Neuronal stem cell (in vitro differentiated cells): Measurements from ENCODE around the gene HDC.

ENCODE experiments used
- DNase-seq: peaks from one replicate; pipeline ENCODE4 v3.0.0-alpha.2; 2013; ENCODE audit warnings: low spot score
- H2AFZ ChIP-seq: one replicate; pipeline ENCODE4 v1.6.1; 2013; ENCODE audit warnings: mild to moderate bottlenecking, low read length, inconsistent platforms
- H2AK5ac ChIP-seq: 2 replicates; pipeline ENCODE4 v1.6.1; 2013; ENCODE audit warnings: low read depth, mild to moderate bottlenecking, inconsistent platforms, low read length, moderate library complexity, mixed read lengths
- H2BK120ac ChIP-seq: 2 replicates; pipeline ENCODE4 v1.6.1; 2013; ENCODE audit warnings: low read depth, mild to moderate bottlenecking, inconsistent platforms, low read length, moderate library complexity, mixed read lengths
- H2BK12ac ChIP-seq: one replicate; pipeline ENCODE4 v1.6.1; 2013; ENCODE audit warnings: low read length, inconsistent platforms
- H2BK15ac ChIP-seq: 2 replicates; pipeline ENCODE4 v1.6.1; 2013; ENCODE audit warnings: mild to moderate bottlenecking, low read length, inconsistent platforms, mixed read lengths
- H2BK5ac ChIP-seq: one replicate; pipeline ENCODE4 v1.6.1; 2013; ENCODE audit warnings: inconsistent platforms, mild to moderate bottlenecking, low read length, moderate library complexity
- H3K14ac ChIP-seq: one replicate; pipeline ENCODE4 v1.6.1; 2013; ENCODE audit warnings: low read length, inconsistent platforms
- H3K18ac ChIP-seq: 2 replicates; pipeline ENCODE4 v1.6.1; 2013; ENCODE audit warnings: low read length, inconsistent platforms
- H3K23ac ChIP-seq: 2 replicates; pipeline ENCODE4 v1.6.1; 2013; ENCODE audit warnings: low read depth, mild to moderate bottlenecking, mixed read lengths, low read length, inconsistent platforms; ENCODE audit not compliant: poor library complexity
- H3K27ac ChIP-seq: replicated peaks from 3 replicates; pipeline ENCODE4 v1.5.1; 2013; ENCODE audit warnings: low read length, inconsistent platforms
- H3K27me3 ChIP-seq, 3 experiments: 2 replicates each; pipeline ENCODE4 v1.6.1; 2013; ENCODE audit warnings: low read length in 3 of 3, mild to moderate bottlenecking in 2 of 3, inconsistent platforms in 1 of 3, low read depth in 1 of 3, mixed read lengths in 1 of 3, moderate library complexity in 1 of 3; ENCODE audit not compliant: control insufficient read depth in 3 of 3, insufficient read depth in 3 of 3
- H3K36me3 ChIP-seq, 2 donors: replicated peaks in 1 of 2; 2 replicates each; pipeline ENCODE4 v1.6.1; 2013; ENCODE audit warnings: low read length in 2 of 2; ENCODE audit not compliant: control insufficient read depth in 2 of 2, insufficient read depth in 2 of 2
- H3K4ac ChIP-seq: 2 replicates; pipeline ENCODE4 v1.6.1; 2013; ENCODE audit warnings: inconsistent platforms, mild to moderate bottlenecking, low read length, moderate library complexity
- H3K4me1 ChIP-seq, 2 donors: 1 replicate in 1 of 2; 2 replicates in 1 of 2; pipeline ENCODE4 v1.6.1; 2013; ENCODE audit warnings: low read length in 2 of 2, low read depth in 1 of 2; ENCODE audit not compliant: control insufficient read depth in 2 of 2, insufficient read depth in 1 of 2
- H3K4me2 ChIP-seq: one replicate; pipeline ENCODE4 v1.6.1; 2013; ENCODE audit warnings: mild to moderate bottlenecking, low read length, inconsistent platforms; ENCODE audit not compliant: insufficient read depth, poor library complexity, severe bottlenecking
- H3K4me3 ChIP-seq, 2 donors: 2 replicates each; pipeline ENCODE4 v1.5.1; 2013; ENCODE audit warnings: low read length in 2 of 2, mild to moderate bottlenecking in 2 of 2, inconsistent platforms in 1 of 2, moderate library complexity in 1 of 2
- H3K79me1 ChIP-seq: one replicate; pipeline ENCODE4 v1.6.1; 2013; ENCODE audit warnings: low read depth, mild to moderate bottlenecking, inconsistent platforms, low read length, moderate library complexity
- H3K9ac ChIP-seq: one replicate; pipeline ENCODE4 v1.6.1; 2013; ENCODE audit warnings: mild to moderate bottlenecking, low read depth, low read length, inconsistent platforms; ENCODE audit not compliant: poor library complexity
- H3K9me3 ChIP-seq, 2 donors: replicated peaks in 1 of 2; 2 replicates each; pipeline versions ENCODE3 to v1.6.1; 2013; ENCODE audit warnings: low read length in 2 of 2, mild to moderate bottlenecking in 2 of 2, inconsistent platforms in 1 of 2, low read depth in 1 of 2, mixed read lengths in 1 of 2, moderate library complexity in 1 of 2; ENCODE audit not compliant: control insufficient read depth in 2 of 2, insufficient read depth in 1 of 2
- H4K8ac ChIP-seq: one replicate; pipeline ENCODE4 v1.6.1; 2013; ENCODE audit warnings: low read depth, mild to moderate bottlenecking, inconsistent platforms, low read length, moderate library complexity
- H4K91ac ChIP-seq: one replicate; pipeline ENCODE4 v1.6.1; 2013; ENCODE audit warnings: low read length, low read depth, mild to moderate bottlenecking, inconsistent platforms; ENCODE audit not compliant: poor library complexity
- WGBS, 2 donors: extraction: QIAGEN DNeasy Blood & Tissue Kit; methylation state at CpG; one replicate each; pipeline ENCODE4 v1.1.7; 2013; ENCODE audit warnings: missing lambda C conversion rate in 2 of 2, mixed read lengths in 1 of 2; ENCODE audit not compliant: insufficient read length in 2 of 2, insufficient replicate concordance in 1 of 2; ENCODE audit errors: extremely low coverage in 2 of 2; 5-methylcytosine and 5-hydroxymethylcytosine counted together

The HDC gene

GRCh38 chr15:50262533-50262932 lies 3.0 kb downstream of the HDC start:
- no peak overlapping the region for H3K4me3 ChIP-seq
- peak overlapping the region; percentile 39 for H3K23ac ChIP-seq
- H3K4me2 ChIP-seq: no peak overlapping the region
- DNase-seq: no peak
- peak overlapping the region; percentile 92 for H2AK5ac ChIP-seq
- H3K4ac ChIP-seq: no peak overlapping the region
- H2BK120ac ChIP-seq: peak overlapping the region; percentile 55
- no peak overlapping the region for H2BK5ac ChIP-seq
- H2BK15ac ChIP-seq: peak overlapping the region; percentile 90
- no peaks in the 10 kb centered on the region for H3K9me3 ChIP-seq
- H3K27me3 ChIP-seq: no peaks in the 10 kb centered on the region
- H3K36me3 ChIP-seq: no peaks in the 10 kb centered on the region
- WGBS, 2 donors: no CpG with 5 or more reads among the region's 4 CpGs
- no peak overlapping the region for H3K9ac ChIP-seq
- H3K18ac ChIP-seq: peak overlapping the region; percentile 50
- peaks cover 7 to 10% of the 10 kb centered on the region in 2 donors for H3K4me1 ChIP-seq
- H3K79me1 ChIP-seq: no peaks in the 10 kb centered on the region
- no peak overlapping the region for H2AFZ ChIP-seq
- no peak overlapping the region for H4K91ac ChIP-seq
- H4K8ac ChIP-seq: peak overlapping the region; percentile 29
- H3K27ac ChIP-seq: no peak overlapping the region
- peak overlapping the region; percentile 30 for H2BK12ac ChIP-seq
- peak overlapping the region; percentile 17 for H3K14ac ChIP-seq

GRCh38 chr15:50261981-50262380 lies 3.5 kb downstream of the HDC start:
- H3K27ac ChIP-seq: no peak overlapping the region
- no peak overlapping the region for H3K4me3 ChIP-seq
- no peaks in the 10 kb centered on the region for H3K79me1 ChIP-seq
- H4K91ac ChIP-seq: no peak overlapping the region
- no peaks in the 10 kb centered on the region for H3K9me3 ChIP-seq
- no peak overlapping the region for H2AFZ ChIP-seq
- no peak overlapping the region for H3K4me2 ChIP-seq
- no peak overlapping the region for H2BK120ac ChIP-seq
- no peak overlapping the region for H3K18ac ChIP-seq
- H3K4me1 ChIP-seq: peaks cover 7 to 10% of the 10 kb centered on the region in 2 donors
- no peak overlapping the region for H3K9ac ChIP-seq
- H3K27me3 ChIP-seq: no peaks in the 10 kb centered on the region
- H2BK15ac ChIP-seq: no peak overlapping the region
- no CpG with 5 or more reads among the region's 3 CpGs for WGBS, 2 donors
- H3K23ac ChIP-seq: no peak overlapping the region
- no peak overlapping the region for H3K14ac ChIP-seq
- H3K4ac ChIP-seq: no peak overlapping the region
- no peak overlapping the region for H2BK12ac ChIP-seq
- no peak for DNase-seq
- H3K36me3 ChIP-seq: no peaks in the 10 kb centered on the region
- H4K8ac ChIP-seq: no peak overlapping the region
- H2AK5ac ChIP-seq: peak overlapping the region; percentile 92
- no peak overlapping the region for H2BK5ac ChIP-seq

GRCh38 chr15:50260969-50261496 lies 4.5 kb downstream of the HDC start:
- Histone ChIP-seq H3K79me1 (no peaks in the 10 kb centered on the region), H3K14ac (no peak overlapping the region), H4K8ac (no peak overlapping the region), H3K36me3 (no peaks in the 10 kb centered on the region), H3K4me3 (no peak overlapping the region), H3K27ac (no peak overlapping the region), H2BK120ac (no peak overlapping the region), H3K4me2 (no peak overlapping the region), H3K4ac (no peak overlapping the region), H3K4me1 (peaks cover 7% of the 10 kb centered on the region in 2 donors), H3K18ac (no peak overlapping the region), H2AK5ac (no peak overlapping the region), H3K9ac (no peak overlapping the region), H4K91ac (no peak overlapping the region), H3K9me3 (no peaks in the 10 kb centered on the region), H2BK5ac (no peak overlapping the region), H3K23ac (no peak overlapping the region), H3K27me3 (no peaks in the 10 kb centered on the region), H2AFZ (no peak overlapping the region), H2BK15ac (no peak overlapping the region), H2BK12ac (no peak overlapping the region)
- no peak for DNase-seq
- no CpG with 5 or more reads among the region's 2 CpGs for WGBS, 2 donors

GRCh38 chr15:50259276-50259675 lies 6.2 kb downstream of the HDC start:
- WGBS, 2 donors: no CpG with 5 or more reads among the region's 5 CpGs

More at GRCh38 chr15:50259276-50259675, 6.2 kb downstream of the HDC start:
- Histone ChIP-seq H2AFZ (peak overlapping the region; percentile 21), H4K91ac (no peak overlapping the region), H3K4me2 (no peak overlapping the region), H4K8ac (no peak overlapping the region), H2BK5ac (no peak overlapping the region), H2BK120ac (no peak overlapping the region), H3K9me3 (no peaks in the 10 kb centered on the region), H3K79me1 (no peaks in the 10 kb centered on the region), H3K9ac (no peak overlapping the region), H2BK15ac (no peak overlapping the region), H3K36me3 (no peaks in the 10 kb centered on the region), H3K4me1 (no peaks in the 10 kb centered on the region), H3K27me3 (no peaks in the 10 kb centered on the region), H3K23ac (no peak overlapping the region), H2BK12ac (no peak overlapping the region), H2AK5ac (no peak overlapping the region), H3K4me3 (no peak overlapping the region), H3K27ac (no peak overlapping the region), H3K4ac (no peak overlapping the region), H3K14ac (no peak overlapping the region), H3K18ac (peak overlapping the region; percentile 49)
- DNase-seq: no peak
